ENCODE measurements around the gene CUX1.

- no peak for TF ChIP-seq EZH2phosphoT487 (IDR thresholded peaks at IDR 0.05; ENCODE audit: borderline replicate concordance, low read length)
- no peak for TF ChIP-seq CTCF (conservative IDR thresholded peaks at IDR 0.05; ENCODE audit: low read depth, low read length)
- TF ChIP-seq EZH2 (IDR thresholded peaks at IDR 0.05; ENCODE audit: low read length, unreplicated experiment): no peak
These were observed 247.8 kb downstream of the CUX1 start for GRCh38 chr7:102065226-102065625.
